GM21786 (cell line): ENCODE data around the gene ELOB.

Source experiments
- ATAC-seq: cut with Tn5 transposase; IDR thresholded peaks from one replicate; pipeline ENCODE4 v1.9.1; 2021; ENCODE audit not compliant: unreplicated experiment

Gene ELOB

DNA sequence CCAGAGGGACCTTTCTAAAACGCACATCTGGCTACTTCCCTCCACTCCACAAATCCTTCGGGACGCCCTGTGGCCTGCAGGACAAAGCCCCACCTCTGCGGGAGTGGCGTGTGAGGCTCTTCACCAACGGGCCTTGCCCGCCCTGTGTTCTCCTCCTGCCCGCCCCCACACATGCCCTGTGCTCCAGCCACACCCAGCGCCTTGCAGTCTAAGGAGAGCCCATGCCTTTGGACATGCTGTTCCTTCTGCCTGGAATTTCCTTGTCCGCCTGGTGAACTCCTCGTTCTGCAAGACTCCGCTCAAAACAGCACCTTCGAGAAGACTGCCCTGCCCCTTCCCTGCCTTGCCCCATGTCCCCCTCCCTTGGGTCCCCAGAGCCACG lies 7.4 kb downstream of the ELOB start:
- no peak for ATAC-seq

- ATAC-seq = no peak
Measured at GRCh38 chr16:2769100-2769529, 8.0 kb downstream of the ELOB start.

- ATAC-seq = no peak
Measured at GRCh38 chr16:2768403-2769089, 8.5 kb downstream of the ELOB start.

- no peak for ATAC-seq
Measured at GRCh38 chr16:2767891-2768290, 9.2 kb downstream of the ELOB start.

- no peak for ATAC-seq
Measured at GRCh38 chr16:2767140-2767731, 9.8 kb downstream of the ELOB start.

DNA sequence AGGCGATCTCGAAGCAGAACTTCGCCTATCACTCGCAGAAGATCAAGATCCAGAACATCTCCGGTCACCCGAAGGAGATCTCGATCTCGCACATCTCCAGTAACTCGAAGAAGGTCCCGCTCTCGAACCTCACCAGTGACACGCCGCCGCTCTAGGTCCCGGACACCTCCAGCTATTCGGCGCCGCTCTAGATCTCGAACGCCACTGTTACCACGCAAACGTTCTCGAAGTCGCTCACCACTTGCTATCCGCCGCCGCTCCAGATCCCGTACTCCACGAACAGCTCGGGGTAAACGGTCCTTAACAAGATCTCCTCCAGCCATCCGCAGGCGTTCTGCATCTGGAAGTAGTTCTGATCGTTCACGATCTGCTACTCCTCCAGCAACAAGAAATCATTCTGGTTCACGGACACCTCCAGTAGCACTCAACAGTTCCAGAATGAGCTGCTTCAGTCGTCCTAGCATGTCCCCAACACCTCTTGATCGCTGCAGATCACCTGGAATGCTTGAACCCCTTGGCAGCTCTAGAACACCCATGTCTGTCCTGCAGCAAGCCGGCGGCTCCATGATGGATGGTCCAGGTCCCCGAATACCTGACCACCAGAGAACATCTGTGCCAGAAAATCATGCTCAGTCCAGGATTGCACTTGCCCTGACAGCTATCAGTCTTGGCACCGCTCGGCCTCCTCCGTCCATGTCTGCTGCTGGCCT lies 10.5 kb downstream of the ELOB start:
- no peak for ATAC-seq

DNA sequence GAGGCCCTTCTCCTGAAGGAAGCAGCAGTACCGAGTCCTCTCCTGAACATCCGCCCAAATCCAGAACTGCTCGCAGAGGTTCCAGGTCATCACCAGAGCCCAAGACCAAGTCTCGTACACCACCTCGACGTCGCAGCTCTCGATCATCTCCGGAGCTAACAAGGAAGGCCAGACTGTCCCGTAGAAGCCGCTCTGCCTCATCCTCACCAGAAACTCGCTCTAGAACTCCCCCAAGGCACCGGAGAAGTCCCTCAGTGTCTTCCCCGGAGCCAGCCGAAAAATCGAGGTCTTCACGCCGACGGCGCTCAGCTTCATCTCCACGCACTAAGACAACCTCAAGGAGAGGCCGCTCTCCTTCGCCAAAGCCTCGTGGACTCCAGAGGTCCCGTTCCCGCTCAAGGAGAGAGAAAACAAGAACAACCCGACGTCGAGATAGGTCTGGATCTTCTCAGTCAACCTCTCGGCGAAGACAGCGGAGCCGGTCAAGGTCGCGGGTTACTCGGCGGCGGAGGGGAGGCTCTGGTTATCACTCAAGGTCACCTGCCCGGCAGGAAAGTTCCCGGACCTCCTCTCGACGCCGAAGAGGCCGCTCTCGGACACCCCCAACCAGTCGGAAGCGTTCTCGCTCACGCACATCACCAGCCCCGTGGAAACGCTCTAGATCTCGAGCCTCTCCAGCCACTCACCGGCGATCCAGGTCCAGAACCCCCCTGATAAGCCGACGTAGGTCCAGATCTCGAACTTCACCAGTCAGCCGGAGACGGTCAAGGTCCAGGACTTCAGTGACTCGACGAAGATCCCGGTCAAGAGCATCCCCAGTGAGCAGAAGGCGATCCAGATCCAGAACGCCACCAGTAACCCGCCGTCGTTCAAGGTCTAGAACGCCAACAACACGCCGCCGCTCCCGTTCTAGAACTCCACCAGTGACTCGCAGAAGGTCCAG lies 11.3 kb downstream of the ELOB start:
- no peak for ATAC-seq

- no peak for ATAC-seq
Measured at GRCh38 chr16:2764718-2765117, 12.4 kb downstream of the ELOB start.

- ATAC-seq = no peak
Measured at GRCh38 chr16:2763173-2763572, 13.9 kb downstream of the ELOB start.

- no peak for ATAC-seq
Measured at GRCh38 chr16:2762711-2763110, 14.4 kb downstream of the ELOB start.

DNA sequence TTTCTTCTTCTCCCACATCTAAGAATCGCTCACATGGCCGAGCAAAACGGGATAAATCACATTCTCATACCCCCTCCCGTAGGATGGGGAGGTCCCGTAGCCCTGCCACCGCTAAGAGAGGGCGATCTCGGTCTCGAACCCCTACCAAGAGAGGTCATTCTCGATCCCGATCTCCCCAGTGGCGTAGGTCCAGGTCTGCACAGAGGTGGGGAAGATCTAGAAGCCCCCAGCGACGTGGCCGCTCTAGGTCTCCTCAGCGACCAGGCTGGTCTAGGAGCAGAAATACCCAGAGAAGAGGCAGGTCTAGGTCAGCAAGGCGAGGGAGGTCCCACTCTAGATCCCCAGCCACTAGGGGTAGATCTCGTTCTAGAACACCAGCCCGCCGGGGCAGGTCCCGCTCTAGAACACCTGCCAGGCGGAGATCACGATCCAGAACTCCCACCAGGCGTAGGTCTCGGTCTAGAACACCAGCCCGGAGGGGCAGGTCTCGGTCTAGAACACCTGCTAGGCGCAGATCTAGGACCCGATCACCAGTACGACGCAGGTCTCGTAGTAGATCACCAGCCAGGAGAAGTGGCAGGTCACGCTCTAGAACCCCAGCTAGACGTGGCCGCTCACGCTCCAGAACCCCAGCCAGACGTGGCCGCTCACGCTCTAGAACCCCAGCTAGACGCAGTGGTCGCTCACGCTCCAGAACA lies 15.0 kb downstream of the ELOB start:
- no peak for ATAC-seq

DNA sequence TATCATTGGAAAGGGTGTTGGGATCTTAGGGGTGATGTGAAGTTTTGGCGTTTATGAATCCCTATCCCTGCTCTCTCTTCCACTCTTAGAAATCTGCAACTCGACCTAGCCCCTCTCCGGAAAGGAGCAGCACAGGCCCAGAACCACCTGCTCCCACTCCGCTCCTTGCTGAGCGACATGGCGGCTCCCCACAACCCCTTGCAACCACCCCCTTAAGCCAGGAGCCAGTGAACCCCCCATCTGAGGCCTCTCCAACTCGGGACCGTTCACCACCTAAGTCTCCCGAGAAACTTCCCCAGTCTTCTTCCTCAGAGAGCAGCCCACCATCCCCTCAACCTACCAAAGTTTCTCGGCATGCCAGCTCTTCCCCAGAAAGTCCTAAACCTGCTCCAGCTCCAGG lies 15.6 kb downstream of the ELOB start:
- no peak for ATAC-seq

DNA sequence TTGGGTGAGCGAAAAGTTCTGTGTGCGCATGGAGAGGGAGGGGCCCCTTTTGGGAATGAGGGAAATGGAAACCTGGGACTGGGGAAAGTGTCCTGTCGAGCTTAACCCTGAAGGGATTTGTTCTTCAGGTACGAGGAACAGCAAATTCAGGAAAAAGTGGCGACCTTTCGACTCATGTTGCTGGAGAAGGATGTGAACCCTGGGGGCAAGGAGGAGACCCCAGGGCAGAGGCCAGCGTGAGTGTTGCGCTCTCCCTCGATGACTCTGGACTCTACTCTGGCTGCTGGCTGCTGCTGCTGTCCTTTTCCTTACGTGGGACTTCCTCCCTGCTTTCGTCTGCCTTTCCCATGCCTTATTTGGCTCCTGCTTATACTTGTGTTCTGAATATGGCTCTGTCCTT lies 19.7 kb downstream of the ELOB start:
- ATAC-seq = no peak

DNA sequence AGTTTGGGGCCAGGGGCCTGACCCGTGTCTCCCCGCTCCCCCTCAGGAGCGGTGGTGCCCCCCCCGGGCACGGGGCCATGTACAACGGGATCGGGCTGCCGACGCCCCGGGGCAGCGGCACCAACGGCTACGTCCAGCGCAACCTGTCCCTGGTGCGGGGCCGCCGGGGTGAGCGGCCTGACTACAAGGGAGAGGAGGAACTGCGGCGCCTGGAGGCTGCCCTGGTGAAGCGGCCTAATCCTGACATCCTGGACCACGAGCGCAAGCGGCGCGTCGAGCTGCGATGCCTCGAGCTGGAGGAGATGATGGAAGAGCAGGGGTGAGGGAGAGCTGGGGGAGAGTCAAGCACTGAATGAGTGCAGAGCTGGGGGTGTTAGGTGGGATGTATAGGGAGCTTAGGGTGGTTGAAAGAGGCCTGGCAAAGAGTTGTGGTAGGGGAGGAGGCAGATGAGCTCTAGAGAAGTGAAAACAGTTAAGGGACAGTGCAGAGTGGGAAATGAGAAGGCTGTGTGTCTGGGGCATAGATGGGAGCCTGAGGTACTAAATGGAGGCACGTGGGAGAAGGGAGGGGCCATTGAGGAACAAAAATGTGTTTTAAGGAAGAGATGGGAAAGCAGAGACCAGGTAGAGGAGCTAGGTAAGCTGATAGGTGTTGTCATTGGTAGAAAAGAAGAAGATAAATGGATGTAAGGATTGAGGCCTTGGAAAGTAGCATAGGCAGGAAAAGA lies 20.6 kb downstream of the ELOB start:
- ATAC-seq = no peak

DNA sequence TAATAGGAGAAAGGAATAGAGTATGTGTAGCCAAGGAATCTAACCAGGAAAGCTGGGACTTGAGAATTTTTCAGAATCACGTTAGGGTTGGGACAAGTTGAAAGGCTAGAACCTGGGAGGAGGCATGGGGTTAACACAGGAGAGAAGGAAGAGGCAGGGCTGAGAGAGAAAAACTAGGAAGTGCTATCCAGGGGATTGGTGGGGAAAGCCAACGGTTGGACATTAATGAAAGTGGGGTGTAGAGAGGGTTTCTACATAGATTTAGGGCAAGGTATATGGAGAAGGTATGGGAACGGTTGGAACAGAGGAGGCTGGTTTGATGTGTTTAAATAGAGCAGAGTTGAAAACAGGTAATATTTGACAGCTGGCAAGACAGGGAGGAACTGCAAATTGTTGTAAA lies 21.9 kb downstream of the ELOB start:
- ATAC-seq = no peak

- no peak for ATAC-seq
Measured at GRCh38 chr16:2753733-2754020, 23.4 kb downstream of the ELOB start.

DNA sequence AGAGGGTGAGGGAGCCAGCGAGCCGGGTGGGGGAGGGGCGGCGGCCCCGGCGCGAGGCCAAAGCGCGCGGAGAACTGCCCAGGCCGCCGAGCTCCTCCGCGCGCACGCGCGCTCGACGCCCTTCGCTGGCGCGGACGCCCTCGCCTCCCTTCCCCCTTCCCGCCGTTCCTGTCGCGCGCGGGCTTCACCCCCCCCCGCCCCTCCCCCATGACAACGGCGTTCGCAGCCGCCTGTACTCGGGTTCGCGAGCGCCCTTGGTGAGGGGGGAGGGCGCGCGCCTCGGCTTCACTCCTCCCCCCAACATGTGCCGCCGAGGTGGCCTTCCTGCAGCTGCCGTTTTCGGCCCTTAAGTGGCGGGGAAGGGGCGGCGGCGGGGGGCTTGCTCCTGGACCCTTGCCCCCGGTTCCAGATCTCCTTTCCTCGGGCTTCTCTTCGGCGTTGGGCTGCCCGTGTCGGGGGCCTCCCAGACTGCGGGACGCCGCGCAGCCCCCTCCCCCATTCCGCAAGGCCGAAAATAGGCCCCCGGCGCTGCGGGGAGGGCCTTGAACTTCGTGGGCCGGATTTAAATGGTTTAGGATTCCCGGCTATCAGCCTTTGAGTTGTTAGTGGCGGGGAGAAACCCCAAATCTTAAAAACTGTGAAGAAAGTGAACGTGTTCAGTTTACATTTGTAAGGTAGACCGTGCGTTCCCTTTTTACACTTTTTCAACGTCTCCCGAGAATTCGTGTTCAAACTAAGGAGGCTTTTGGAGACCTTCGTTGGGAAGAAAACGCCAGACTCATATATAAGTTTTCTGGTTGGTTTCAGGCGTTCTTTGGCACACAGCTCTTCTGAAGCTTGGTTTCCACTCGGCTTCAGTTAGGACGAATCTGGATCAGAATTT lies 24.0 kb downstream of the ELOB start:
- ATAC-seq = peak; percentile 28

DNA sequence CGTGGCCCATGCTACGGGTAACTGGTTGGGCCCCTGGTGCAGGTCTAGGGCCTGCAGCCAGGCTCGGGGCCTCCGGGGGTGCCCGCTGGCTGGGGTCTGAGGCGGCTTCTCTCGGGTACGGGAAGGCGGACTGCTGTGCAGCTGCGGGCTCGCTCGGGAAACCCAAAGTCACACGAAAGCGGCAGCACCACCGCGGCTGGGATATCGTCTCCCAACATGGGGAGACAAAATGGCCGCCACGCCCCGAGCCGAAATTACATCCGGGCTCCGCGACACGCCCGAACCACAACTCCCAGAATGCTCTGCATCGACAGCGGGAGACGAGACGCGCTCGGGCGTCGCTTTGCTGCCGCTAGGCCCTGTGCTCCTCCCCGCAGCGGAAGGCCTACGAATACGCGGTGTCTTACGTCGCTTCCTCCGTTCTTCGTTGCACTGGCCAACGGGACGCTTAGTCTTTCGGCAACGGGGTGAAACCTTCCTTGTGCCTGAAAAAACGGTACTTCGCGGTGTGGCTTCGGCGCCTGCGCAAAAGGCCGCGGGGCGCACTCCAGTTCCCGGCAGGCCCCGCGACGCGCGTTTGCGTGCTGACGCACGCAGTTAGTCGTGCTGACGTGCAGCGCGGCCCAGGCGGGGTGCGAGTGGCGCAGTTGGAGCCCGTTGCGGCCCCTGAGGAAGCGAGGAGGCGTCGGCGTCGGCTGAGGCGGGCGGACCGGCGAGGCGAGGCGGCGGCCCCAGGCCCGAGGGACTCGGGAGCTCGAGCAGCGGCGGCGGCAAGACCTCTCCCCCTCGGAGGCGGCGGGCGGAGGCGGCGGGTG lies 24.8 kb downstream of the ELOB start, which contains the start of gene SRRM2:
Gene SRRM2 (plus strand): TSS at position 604 of the 815 bp plus-strand sequence. CDS start 3,727 bp downstream, outside the sequence.
- ATAC-seq = peak; percentile 77
